ENCODE results near the gene RARA.

RARA gene

GRCh38 chr17:40309031-40309948 is at the start of gene RARA:
RARA (plus strand) TSS chr17:40309180; CDS start chr17:40331219, 22,039 bp downstream.
- no peak for DNase-seq

GRCh38 chr17:40259505-40259904 is 49.5 kb upstream of the RARA start:
- no peak for DNase-seq

GRCh38 chr17:40260528-40260927 is 48.5 kb upstream of the RARA start:
- DNase-seq, result no peak

- no peak for DNase-seq
These were observed 44.4 kb upstream of the RARA start for GRCh38 chr17:40264458-40265185.

GRCh38 chr17:40265337-40265736 is 43.6 kb upstream of the RARA start:
- DNase-seq, result no peak

GRCh38 chr17:40266882-40267281 is 42.1 kb upstream of the RARA start:
- DNase-seq, result no peak

- no peak for DNase-seq
These were observed 40.8 kb upstream of the RARA start for GRCh38 chr17:40268141-40268712.

- no peak for DNase-seq
These were observed 30.6 kb upstream of the RARA start for GRCh38 chr17:40278414-40278813.

GRCh38 chr17:40279402-40279801 is 29.6 kb upstream of the RARA start:
- DNase-seq, result no peak

- DNase-seq, result no peak
These were observed 27.3 kb upstream of the RARA start for GRCh38 chr17:40281663-40282062.

- no peak for DNase-seq
These were observed 25.3 kb upstream of the RARA start for GRCh38 chr17:40283662-40284061.

GRCh38 chr17:40284085-40284713 is 24.8 kb upstream of the RARA start:
- DNase-seq, result no peak

- no peak for DNase-seq
These were observed 22.5 kb upstream of the RARA start for GRCh38 chr17:40286473-40286872.

- no peak for DNase-seq
These were observed 21.9 kb upstream of the RARA start for GRCh38 chr17:40287159-40287493.

- peak; percentile 98 for DNase-seq
These were observed 21.2 kb upstream of the RARA start, which contains the start of gene CDC6 for GRCh38 chr17:40287494-40288369. CDC6 (plus strand) TSS chr17:40287879; CDS start chr17:40289421, 1,542 bp downstream.

- peak; percentile 14 for DNase-seq
These were observed 18.2 kb upstream of the RARA start for GRCh38 chr17:40290629-40291280.

- DNase-seq, result no peak
These were observed 17.7 kb upstream of the RARA start for GRCh38 chr17:40291281-40291664.

- no peak for DNase-seq
These were observed 15.6 kb upstream of the RARA start for GRCh38 chr17:40293363-40293762.

- no peak for DNase-seq
These were observed 13.2 kb upstream of the RARA start for GRCh38 chr17:40295488-40296436.

- no peak for DNase-seq
These were observed 11.5 kb upstream of the RARA start for GRCh38 chr17:40297511-40297910.
